ENCODE measurements around the gene WDR44.
"Not testable (repeated sequence)": the region's sequence is repeated elsewhere in the genome, so short reads cannot be mapped to it uniquely, and the experiment has no call there.

WDR44 gene

GRCh38 chrX:118470721-118471347 lies 124.9 kb downstream of the WDR44 start:
- not testable (repeated sequence) for DNase-seq (ENCODE audit: low read depth in 1 of 2, low spot score in 1 of 2)

DNA sequence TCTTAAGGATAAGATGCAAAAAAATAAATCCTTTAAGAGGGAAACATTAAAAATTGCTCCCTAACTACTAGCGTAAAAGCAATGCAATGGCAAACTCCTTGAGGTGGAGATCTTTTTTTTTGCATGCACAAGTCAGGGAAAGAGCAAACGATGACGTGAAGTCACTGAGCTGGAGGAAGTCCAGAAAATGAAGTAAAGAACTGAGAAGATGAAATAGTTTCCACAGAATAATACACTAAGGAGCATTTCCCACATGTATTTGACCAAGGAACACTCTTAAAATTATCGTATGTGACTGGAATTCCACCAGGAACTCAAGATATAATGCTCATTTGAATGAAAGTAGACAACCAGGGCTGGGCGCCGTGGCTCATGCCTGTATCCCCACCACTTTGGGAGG lies 128.7 kb downstream of the WDR44 start:
- no peak for DNase-seq (ENCODE audit: low read depth in 1 of 2, low spot score in 1 of 2)

DNA sequence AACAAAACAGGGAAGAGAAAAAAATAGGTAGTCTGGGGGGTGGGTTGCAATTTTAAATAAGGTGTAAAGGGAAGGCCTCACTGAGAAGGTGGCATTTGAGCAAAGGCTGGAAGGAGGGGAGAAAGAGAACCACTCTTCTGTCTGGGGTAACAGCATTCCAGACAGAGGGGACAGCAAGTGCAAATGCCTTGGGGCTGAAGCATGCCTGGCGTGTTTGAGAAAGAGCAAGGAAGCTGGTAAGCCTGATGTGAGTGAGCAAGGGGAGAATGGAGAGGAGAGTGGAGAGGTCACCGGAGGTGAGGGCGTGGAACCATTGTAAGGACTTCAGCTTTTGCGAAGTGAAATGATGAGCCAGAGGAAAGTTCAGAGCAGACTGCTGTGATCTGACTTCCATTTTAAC lies 130.0 kb downstream of the WDR44 start:
- DNase-seq (ENCODE audit: low read depth in 1 of 2, low spot score in 1 of 2), result no peak

- no peak for DNase-seq (ENCODE audit: low read depth in 1 of 2, low spot score in 1 of 2)
Measured at GRCh38 chrX:118480172-118480571, 134.3 kb downstream of the WDR44 start.

DNA sequence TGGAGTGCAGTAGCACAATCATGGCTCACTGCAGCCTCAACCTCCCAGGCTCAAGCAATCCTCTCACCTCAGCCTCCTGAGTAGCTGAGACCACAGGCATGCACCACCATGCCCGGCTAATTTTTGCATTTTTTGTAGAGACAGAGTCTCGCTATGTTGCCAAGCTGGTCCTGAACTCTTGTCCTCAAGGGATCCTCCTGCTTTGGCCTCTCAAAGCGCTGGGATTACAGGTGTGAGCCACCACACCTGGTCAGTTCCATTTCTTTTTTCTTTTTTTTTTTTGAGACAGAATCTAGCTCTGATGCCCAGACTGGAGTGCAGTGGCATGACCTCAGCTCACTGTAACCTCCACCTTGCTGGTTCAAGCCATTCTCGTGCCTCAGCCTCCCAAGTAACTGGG lies 136.5 kb downstream of the WDR44 start:
- DNase-seq (ENCODE audit: low read depth in 1 of 2, low spot score in 1 of 2), result not testable (repeated sequence)

- DNase-seq (ENCODE audit: low read depth in 1 of 2, low spot score in 1 of 2), result no peak
Measured at GRCh38 chrX:118484216-118484903, 138.5 kb downstream of the WDR44 start.

DNA sequence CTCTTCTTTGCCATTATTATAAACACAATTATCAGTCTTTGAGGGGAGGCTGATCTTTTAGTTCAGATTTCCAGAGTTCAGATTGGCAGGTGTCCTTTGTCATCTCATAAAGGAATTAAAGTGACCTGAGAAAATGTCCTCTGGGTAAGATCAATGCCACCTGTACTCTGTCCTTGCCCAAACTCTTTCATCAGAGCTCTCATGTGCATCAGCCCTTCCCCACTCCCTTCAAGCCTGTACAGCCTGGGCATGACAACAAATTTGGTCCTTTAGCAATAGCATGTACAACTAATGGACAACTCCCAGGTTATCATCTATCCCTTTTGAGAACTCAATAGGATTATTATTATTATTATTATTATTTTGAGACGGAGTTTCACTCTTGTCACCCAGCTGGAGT lies 140.8 kb downstream of the WDR44 start:
- DNase-seq (ENCODE audit: low read depth in 1 of 2, low spot score in 1 of 2), result not testable (repeated sequence)

DNA sequence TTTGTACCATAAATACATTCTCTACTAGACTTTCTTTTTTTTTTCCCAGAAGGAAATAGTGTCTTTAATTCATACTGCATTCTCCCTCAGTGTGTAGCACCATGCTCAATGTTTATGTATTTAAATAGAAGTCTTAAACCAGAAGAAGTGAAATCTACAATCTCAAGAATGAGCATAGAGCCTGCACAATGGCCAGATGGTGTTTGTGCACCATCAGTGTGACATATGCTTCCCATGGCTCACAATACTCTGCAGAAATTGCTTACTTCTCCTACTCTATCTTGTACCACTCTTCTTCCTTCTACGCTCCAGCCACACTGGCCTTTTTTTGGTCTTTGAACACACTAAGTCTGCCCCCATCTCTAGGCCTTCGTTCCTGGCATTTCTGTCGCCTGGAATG lies 147.1 kb downstream of the WDR44 start:
- DNase-seq (ENCODE audit: low read depth in 1 of 2, low spot score in 1 of 2), result no peak

DNA sequence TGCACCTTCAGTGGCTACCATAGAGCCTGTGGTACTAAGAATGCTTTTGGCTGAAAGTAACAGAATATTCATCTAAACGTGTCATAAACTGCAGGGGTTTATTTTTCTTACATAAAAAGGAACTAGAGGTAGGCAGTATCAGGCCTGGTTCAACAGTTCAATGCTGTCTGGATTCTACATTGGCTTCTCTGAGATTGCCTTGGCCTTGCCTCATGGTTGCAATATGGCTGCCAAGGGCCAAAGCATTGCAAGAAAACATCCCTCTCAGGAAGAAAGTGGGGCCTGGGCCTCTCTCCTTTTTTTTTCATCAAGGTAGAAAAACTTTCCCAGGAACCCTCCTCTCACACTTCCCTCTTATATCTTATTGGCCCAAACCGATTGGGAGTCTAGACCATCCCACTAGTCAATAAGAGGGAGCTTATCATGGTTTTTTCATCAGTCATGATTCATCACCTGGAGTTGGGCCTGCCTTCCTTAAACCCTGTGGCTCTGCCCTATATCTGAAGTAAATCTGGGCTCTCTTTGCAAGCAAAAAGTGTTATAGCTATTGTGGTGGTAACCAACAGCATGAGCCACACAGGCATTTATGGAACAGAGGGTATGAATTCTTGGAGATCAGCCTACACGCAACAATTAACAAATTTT lies 147.9 kb downstream of the WDR44 start:
- DNase-seq (ENCODE audit: low read depth in 1 of 2, low spot score in 1 of 2), result no peak

GRCh38 chrX:118495061-118495921 lies 149.4 kb downstream of the WDR44 start, which contains the start of gene DOCK11:
DOCK11 (plus strand) TSS chrX:118495815; CDS start chrX:118495972, 157 bp downstream.
- DNase-seq (ENCODE audit: low read depth in 1 of 2, low spot score in 1 of 2), result peak; percentile 54 to 65

DNA sequence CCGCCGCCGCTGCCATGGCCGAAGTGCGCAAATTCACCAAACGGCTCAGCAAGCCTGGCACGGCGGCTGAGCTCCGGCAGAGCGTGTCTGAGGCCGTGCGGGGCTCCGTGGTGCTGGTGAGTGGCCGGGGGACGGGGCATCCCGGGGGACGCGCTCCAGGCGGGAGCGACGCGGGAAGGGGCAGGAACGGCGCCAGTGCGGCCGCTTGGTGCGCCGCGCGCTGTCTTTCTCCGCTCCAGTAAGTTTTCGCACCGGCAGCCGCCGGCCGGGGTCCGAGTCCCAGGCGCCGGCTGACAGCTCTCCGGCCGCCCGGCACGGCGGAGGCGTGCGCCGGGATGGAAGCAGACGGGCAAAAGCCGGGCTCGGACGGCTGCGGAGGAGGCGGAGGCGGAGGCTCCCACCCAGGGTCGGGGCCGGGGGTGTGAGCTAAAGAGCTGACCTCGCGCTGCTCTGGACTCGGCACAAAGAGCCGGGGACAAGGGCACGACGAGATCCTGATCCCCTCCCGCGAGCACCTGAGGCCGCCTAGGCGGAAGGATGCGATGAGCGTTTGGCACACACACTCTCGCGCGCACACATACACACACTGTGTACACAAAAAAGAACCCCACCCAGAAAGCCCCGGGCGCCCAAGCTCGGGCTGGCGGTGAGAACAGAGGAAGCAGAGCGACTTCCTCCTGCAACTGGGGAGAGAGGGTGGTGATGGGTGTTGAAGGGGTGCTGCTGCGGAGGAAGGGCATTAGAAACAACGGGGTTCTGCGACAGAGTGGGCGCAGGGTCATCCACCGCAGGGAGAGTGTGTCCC lies 150.3 kb downstream of the WDR44 start:
- peak; percentile 42 to 58 for DNase-seq (ENCODE audit: low read depth in 1 of 2, low spot score in 1 of 2)

GRCh38 chrX:118496763-118497079 lies 150.8 kb downstream of the WDR44 start:
- DNase-seq (ENCODE audit: low read depth in 1 of 2, low spot score in 1 of 2), result no peak

- no peak for DNase-seq (ENCODE audit: low read depth in 1 of 2, low spot score in 1 of 2)
Measured at GRCh38 chrX:118497180-118497818, 151.4 kb downstream of the WDR44 start.

GRCh38 chrX:118498351-118498750 lies 152.4 kb downstream of the WDR44 start:
- DNase-seq (ENCODE audit: low read depth in 1 of 2, low spot score in 1 of 2), result no peak

GRCh38 chrX:118498755-118499154 lies 152.8 kb downstream of the WDR44 start:
- DNase-seq (ENCODE audit: low read depth in 1 of 2, low spot score in 1 of 2), result no peak

- DNase-seq (ENCODE audit: low read depth in 1 of 2, low spot score in 1 of 2), result no peak
Measured at GRCh38 chrX:118499295-118499694, 153.4 kb downstream of the WDR44 start.
